Naive B cell (primary cell): ENCODE data around the gene UQCC3. TPM values are rescaled to one million over a fixed set of nuclear protein-coding genes. Genes with fewer than 3 reads are reported as not detected.
A peak's percentile ranks its signal among the peaks of the same experiment; 100 is the strongest.

Experiments
- ATAC-seq, 2 donors: fragments of 150-1000 bp; cut with Tn5 transposase; 2 replicates each; pipeline ENCODE4 v1.10.0; 2021; ENCODE audit warnings: low read depth in 2 of 2, mild to moderate bottlenecking in 2 of 2, moderate library complexity in 2 of 2
- DNase-seq: peaks from one replicate; pipeline ENCODE4 v3.0.0; 2022
- H3K27ac Mint-ChIP-seq, 6 donors: one replicate each; pipeline ENCODE4 v1.8.0; 2020 to 2022; ENCODE audit warnings: mild to moderate bottlenecking in 6 of 6, mixed read lengths in 6 of 6, moderate library complexity in 5 of 6, inconsistent platforms in 2 of 6
- H3K27me3 Mint-ChIP-seq, 3 donors: one replicate each; pipeline ENCODE4 v1.8.0; 2021 to 2022; ENCODE audit warnings: mixed read lengths in 3 of 3, mild to moderate bottlenecking in 1 of 3
- H3K36me3 Mint-ChIP-seq, 2 donors: one replicate each; pipeline ENCODE4 v1.8.0; 2020 to 2022; ENCODE audit warnings: mixed read lengths in 2 of 2, inconsistent platforms in 1 of 2, mild to moderate bottlenecking in 1 of 2
- H3K4me1 Mint-ChIP-seq, 3 donors: one replicate each; pipeline ENCODE4 v1.8.0; 2020 to 2022; ENCODE audit warnings: mixed read lengths in 3 of 3, inconsistent platforms in 1 of 3, mild to moderate bottlenecking in 1 of 3, moderate library complexity in 1 of 3
- H3K4me3 Mint-ChIP-seq, 8 donors: one replicate each; pipeline ENCODE4 v1.8.0; 2020 to 2022; ENCODE audit warnings: mild to moderate bottlenecking in 8 of 8, mixed read lengths in 8 of 8, moderate library complexity in 8 of 8, inconsistent platforms in 2 of 8
- H3K9me3 Mint-ChIP-seq, 7 donors: one replicate each; pipeline ENCODE4 v1.8.0; 2020 to 2022; ENCODE audit warnings: mixed read lengths in 7 of 7, mild to moderate bottlenecking in 5 of 7, inconsistent platforms in 2 of 7, moderate library complexity in 1 of 7
- polyA plus RNA-seq, 6 donors: library from polyadenylated mRNA; unstranded; fragments of 300-500 nt; fragmentation: Illumina TruSeq; gene quantifications; one replicate each; pipeline ENCODE4 v1.2.3, GENCODE V29; 2021; ENCODE audit warnings: low read depth in 6 of 6

The UQCC3 gene, protein sequence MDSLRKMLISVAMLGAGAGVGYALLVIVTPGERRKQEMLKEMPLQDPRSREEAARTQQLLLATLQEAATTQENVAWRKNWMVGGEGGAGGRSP
- polyA plus RNA-seq, result 10 to 100 TPM in 5 of 6 donors, 1 to 10 TPM in 1; 7.7 to 11.4 (median 10.4) TPM

DNA sequence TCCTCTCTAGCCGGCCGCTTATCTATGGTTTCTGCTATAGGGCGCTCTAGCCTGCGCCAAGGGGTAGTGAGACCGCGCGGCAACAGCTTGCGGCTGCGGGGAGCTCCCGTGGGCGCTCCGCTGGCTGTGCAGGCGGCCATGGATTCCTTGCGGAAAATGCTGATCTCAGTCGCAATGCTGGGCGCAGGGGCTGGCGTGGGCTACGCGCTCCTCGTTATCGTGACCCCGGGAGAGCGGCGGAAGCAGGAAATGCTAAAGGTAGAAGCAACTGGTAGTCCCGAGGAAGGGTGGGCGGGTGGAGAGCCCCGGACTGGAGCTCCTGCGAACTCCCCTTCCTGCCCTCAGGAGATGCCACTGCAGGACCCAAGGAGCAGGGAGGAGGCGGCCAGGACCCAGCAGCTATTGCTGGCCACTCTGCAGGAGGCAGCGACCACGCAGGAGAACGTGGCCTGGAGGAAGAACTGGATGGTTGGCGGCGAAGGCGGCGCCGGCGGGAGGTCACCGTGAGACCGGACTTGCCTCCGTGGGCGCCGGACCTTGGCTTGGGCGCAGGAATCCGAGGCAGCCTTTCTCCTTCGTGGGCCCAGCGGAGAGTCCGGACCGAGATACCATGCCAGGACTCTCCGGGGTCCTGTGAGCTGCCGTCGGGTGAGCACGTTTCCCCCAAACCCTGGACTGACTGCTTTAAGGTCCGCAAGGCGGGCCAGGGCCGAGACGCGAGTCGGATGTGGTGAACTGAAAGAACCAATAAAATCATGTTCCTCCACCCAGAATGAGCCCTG, at the start of gene UQCC3, which contains the start of gene LBHD1:
Gene UQCC3 (plus strand): TSS at position 66 of the 782 bp plus-strand sequence. CDS start 73 bp downstream, at position 139.
Gene LBHD1 (minus strand): TSS at position 660 of the 782 bp plus-strand sequence. CDS start 2,236 bp downstream, outside the sequence.
- peaks cover 19 to 72% (median 47%) of the 10 kb centered on the region in 3 donors for H3K4me1 Mint-ChIP-seq
- H3K4me3 Mint-ChIP-seq, result peak within 1 kb of the TSS; percentile 99 to 100 (median 100)
- ATAC-seq (peak; percentile 83), DNase-seq (peak; percentile 69)
- no peaks in the 10 kb centered on the region for H3K27me3 Mint-ChIP-seq
- peaks cover 0 to 13% of the 10 kb centered on the region in 2 donors for H3K36me3 Mint-ChIP-seq
- H3K9me3 Mint-ChIP-seq, result no peaks in the 10 kb centered on the region
- peak within 1 kb of the TSS; percentile 93 to 99 (median 96) for H3K27ac Mint-ChIP-seq

DNA sequence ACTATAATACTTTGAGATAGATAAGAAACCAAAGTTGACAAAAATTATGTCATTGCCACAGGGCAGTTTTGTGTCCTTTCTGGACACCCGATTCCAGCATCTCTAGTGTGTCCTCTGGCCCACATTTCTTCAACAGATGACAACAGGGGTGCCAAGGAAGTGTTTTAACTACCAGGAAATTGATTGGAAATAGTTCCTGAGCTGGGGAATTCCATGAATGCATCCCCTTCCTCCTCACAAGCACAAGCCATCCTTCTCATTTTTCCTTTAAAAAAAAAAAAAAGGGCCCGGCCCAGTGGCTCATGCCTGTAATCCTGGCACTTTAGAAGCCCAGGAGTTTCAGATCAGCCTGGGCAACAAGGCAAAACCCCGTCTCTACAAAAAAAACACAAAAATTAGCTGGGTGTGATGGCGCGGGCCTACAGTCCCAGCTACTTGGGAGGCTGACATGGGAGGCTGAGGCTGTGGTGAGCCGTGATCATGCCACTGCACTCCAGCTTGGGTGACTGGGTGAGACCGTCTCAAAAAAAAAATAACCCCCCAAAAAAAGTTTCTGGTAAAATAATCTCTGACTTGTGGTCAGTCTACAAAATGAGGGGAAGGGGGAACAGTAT, 48.9 kb upstream of the UQCC3 start:
- no peak for ATAC-seq
- no peaks in the 10 kb centered on the region for H3K27me3 Mint-ChIP-seq
- peak overlapping the region; percentile 97 to 100 (median 98) for H3K27ac Mint-ChIP-seq
- H3K9me3 Mint-ChIP-seq, result no peaks in the 10 kb centered on the region
- H3K4me3 Mint-ChIP-seq, result peak overlapping the region in 7 of 8 donors; percentile 91 to 97 (median 92)
- H3K36me3 Mint-ChIP-seq, result peaks cover 0 to 25% of the 10 kb centered on the region in 2 donors
- no peak for DNase-seq
- H3K4me1 Mint-ChIP-seq, result peaks cover 19 to 31% (median 20%) of the 10 kb centered on the region in 3 donors

DNA sequence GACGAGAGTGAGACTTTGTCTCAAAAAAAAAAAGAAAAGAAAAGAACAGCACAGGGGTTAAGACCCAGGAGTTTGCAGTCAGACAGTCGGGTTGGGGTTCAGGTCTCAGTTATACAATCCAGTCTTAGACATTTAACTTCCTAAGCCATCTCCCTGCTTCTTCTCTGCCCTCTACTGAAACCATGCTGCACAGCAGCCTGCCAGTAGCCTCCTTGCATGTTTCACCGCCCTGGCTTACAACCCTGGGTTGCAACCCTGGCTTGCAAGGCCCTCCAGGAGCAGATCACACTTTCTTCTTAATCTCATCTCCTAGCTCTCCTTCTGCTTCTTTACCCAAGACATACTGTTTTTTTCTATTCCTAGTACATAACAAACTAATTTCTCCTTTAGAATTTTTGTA, 43.8 kb upstream of the UQCC3 start:
- DNase-seq, result no peak
- peaks cover 0 to 8% (median 7%) of the 10 kb centered on the region in 3 donors for H3K4me1 Mint-ChIP-seq
- no peak overlapping the region for H3K4me3 Mint-ChIP-seq
- no peaks in the 10 kb centered on the region for H3K27me3 Mint-ChIP-seq
- no peak for ATAC-seq
- no peaks in the 10 kb centered on the region for H3K9me3 Mint-ChIP-seq
- peaks cover 12 to 42% of the 10 kb centered on the region in 2 donors for H3K36me3 Mint-ChIP-seq
- peak overlapping the region in 2 of 6 donors; percentile 22 to 26 for H3K27ac Mint-ChIP-seq

DNA sequence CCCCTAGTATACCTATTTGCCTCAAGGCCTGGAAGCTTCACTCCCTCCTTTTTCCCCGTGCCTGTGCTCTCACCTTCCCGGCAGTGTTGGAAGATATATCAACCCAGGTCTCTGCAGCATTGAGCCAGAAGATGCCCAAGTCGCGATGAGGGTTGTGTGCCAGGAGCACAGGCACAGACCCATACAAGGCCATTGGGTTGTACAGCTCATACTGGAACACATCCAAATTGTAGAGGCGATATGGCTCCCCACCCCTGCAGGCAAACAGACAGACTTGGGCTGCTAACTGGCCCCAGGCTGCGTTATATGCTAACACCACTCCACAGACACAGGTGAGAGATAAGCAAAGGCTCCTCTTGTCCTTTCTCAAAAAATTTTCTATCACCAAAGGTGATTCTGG, 39.0 kb upstream of the UQCC3 start:
- Mint-ChIP-seq H3K9me3 (no peaks in the 10 kb centered on the region), H3K27me3 (no peaks in the 10 kb centered on the region), H3K4me3 (peak overlapping the region in 1 of 8 donors; percentile 33), H3K27ac (peak overlapping the region in 2 of 6 donors; percentile 46 to 72), H3K36me3 (peaks cover 20 to 25% of the 10 kb centered on the region in 2 donors), H3K4me1 (peaks cover 1 to 18% (median 15%) of the 10 kb centered on the region in 3 donors)
- ATAC-seq, result no peak
- no peak for DNase-seq

DNA sequence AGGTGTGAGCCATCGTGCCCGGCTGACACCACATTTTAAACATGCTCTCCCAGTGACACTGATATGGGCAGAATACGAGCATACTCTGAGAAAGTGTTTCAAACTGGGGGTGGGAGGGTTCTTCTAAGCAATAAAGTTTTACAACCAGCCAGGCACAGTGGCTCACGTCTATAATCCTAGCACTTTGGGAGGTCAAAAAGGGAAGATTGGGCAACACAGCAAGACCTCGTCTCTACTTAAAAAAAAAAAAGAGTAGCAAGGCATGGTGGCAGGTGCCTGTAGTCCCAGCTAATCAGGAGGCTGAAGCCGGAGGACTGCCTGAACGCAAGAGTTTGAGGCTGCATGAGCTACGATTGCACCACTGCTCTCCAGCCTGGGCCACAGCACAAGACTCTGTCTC, 27.3 kb upstream of the UQCC3 start:
- Mint-ChIP-seq H3K27me3 (no peaks in the 10 kb centered on the region), H3K4me3 (peak overlapping the region in 6 of 8 donors; percentile 26 to 93 (median 62)), H3K27ac (peak overlapping the region in 2 of 6 donors; percentile 49 to 93), H3K4me1 (peaks cover 21 to 46% (median 31%) of the 10 kb centered on the region in 3 donors), H3K9me3 (no peaks in the 10 kb centered on the region), H3K36me3 (peaks cover 0 to 6% of the 10 kb centered on the region in 2 donors)
- ATAC-seq (no peak), DNase-seq (no peak)

DNA sequence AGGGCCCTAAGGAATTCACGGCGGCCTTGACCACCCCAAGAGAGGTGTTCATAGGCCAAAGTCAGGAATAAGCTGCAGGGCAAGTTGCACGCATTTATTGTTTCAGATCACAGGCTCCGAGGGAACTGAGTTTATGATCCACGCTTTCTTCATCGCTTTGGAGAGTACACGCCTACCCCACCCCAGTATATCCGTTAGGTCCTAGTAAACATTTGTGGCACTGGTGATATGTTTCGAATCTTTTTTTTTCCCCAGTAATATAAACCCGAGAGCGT, 25.9 kb upstream of the UQCC3 start:
- peaks cover 16 to 34% (median 28%) of the 10 kb centered on the region in 3 donors for H3K4me1 Mint-ChIP-seq
- ATAC-seq, result no peak
- no peaks in the 10 kb centered on the region for H3K27me3 Mint-ChIP-seq
- peak overlapping the region; percentile 63 to 97 (median 94) for H3K27ac Mint-ChIP-seq
- no peak for DNase-seq
- H3K9me3 Mint-ChIP-seq, result no peaks in the 10 kb centered on the region
- no peaks in the 10 kb centered on the region for H3K36me3 Mint-ChIP-seq
- H3K4me3 Mint-ChIP-seq, result peak overlapping the region; percentile 77 to 97 (median 94)

DNA sequence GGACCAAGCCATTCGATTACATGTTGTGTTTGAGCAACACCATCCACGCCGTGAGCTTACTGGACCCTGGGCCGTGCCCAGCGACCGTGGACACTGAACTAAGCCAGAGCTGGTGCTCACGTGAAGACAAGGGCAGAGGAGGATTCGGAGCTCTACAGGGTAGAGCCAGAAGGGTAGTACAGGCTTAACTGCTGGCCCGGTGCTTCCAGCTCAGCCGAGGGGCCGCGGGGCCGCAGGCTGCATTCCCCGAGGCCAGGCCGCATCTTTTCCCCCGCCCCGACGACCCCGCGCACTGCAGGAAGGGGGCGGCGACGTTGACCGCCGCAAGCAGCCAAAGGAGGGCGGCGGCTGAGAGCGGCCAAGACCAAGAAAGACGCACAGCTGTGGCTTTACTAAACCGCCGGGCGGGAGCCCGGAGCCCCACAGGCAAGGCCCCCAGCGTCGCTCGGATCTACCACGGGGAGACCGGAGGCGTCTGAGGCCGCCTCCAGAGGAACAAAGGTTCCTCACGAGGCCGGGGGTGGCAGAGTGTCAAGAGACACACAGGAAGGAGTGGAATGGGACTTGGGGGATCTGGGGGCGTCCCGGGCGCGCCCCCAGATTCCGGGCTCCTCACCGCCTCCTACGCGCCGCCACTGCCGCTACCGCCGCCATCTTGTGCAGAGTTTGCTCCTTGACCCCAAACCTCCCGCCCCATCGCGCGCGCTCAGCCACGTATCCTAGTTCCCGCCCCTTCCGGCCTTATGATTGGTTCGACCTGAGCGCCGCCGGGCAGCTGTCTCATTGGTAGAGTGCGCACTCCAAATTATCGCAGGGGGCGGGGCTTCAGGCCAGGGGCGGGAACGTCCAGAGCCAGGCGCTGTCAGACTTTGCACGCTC, 25.3 kb upstream of the UQCC3 start, which contains the start of gene GANAB:
Gene GANAB (minus strand): TSS at position 668 of the 879 bp plus-strand sequence. CDS start 14 bp downstream, at position 654.
- Mint-ChIP-seq H3K36me3 (no peaks in the 10 kb centered on the region), H3K27ac (peak within 1 kb of the TSS; percentile 89 to 98 (median 95)), H3K9me3 (no peaks in the 10 kb centered on the region), H3K4me1 (peaks cover 12 to 31% (median 28%) of the 10 kb centered on the region in 3 donors), H3K27me3 (no peaks in the 10 kb centered on the region), H3K4me3 (peak within 1 kb of the TSS; percentile 77 to 97 (median 94))
- peak; percentile 99 for ATAC-seq
- peak; percentile 97 for DNase-seq

DNA sequence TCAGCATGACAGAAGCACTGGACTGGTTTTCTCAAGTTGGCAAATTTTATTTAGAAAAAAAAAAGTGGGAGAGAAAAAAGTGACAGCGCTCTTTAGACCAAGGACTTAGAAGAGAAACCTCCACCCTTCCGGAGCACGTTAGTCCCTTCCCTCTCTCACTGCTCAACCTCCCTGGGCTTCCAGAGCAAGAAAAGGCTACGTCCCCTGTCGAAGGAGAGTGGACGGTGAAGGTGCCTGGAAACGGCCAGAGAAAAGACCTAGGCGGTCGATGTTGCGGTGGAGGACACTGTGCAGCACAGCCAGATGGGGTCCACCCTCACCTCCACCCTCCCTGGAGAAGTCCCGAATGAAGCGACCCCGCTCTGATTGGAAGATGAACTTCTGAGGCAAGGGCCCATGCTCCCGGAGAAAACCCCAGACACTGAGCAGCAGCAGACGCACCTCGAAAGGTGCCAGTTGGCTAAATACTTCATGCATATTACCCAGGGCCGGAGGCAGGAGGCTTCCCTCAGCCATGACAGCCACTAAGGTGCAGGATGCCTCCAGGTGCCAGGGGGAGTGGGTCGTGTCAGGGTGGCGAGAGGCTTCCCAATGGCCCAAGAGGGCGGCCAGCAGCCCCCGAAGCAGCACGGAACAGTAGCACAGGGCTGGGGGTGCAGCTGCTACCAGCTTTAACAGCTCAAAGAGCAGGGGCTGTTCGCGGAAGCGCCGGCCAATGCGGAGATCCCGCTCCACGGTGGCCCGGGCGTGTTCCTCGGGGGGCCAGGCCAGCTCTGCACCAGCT, 24.5 kb upstream of the UQCC3 start:
- Mint-ChIP-seq H3K9me3 (no peaks in the 10 kb centered on the region), H3K36me3 (no peaks in the 10 kb centered on the region), H3K4me3 (peak overlapping the region; percentile 77 to 97 (median 94)), H3K27me3 (no peaks in the 10 kb centered on the region), H3K27ac (peak overlapping the region in 5 of 6 donors; percentile 89 to 98 (median 93)), H3K4me1 (peaks cover 12 to 33% (median 31%) of the 10 kb centered on the region in 3 donors)
- DNase-seq (no peak), ATAC-seq (no peak)

DNA sequence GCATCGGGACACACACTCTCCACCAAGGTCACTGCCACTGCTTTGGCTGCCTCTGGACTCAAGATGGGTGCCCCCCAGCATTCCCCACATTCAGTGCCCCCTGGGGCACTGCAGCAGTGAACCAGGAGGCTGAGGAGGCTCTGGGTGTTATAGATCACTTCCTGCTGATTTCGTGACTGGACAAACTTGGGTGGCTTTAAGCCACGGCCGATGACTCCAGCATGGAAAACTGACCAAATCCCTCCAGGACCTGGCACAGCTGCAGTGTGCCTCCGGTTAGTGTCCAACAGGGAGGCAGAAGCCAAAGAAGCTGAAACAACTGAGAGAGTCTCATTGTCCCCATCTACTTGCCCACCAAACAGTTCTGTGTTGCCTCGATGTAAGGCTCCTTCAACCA, 23.9 kb upstream of the UQCC3 start:
- no peaks in the 10 kb centered on the region for H3K27me3 Mint-ChIP-seq
- H3K27ac Mint-ChIP-seq, result no peak overlapping the region
- ATAC-seq (no peak), DNase-seq (no peak)
- no peaks in the 10 kb centered on the region for H3K36me3 Mint-ChIP-seq
- peak overlapping the region in 2 of 8 donors; percentile 16 to 25 for H3K4me3 Mint-ChIP-seq
- H3K4me1 Mint-ChIP-seq, result peaks cover 17 to 39% (median 37%) of the 10 kb centered on the region in 3 donors
- no peaks in the 10 kb centered on the region for H3K9me3 Mint-ChIP-seq

DNA sequence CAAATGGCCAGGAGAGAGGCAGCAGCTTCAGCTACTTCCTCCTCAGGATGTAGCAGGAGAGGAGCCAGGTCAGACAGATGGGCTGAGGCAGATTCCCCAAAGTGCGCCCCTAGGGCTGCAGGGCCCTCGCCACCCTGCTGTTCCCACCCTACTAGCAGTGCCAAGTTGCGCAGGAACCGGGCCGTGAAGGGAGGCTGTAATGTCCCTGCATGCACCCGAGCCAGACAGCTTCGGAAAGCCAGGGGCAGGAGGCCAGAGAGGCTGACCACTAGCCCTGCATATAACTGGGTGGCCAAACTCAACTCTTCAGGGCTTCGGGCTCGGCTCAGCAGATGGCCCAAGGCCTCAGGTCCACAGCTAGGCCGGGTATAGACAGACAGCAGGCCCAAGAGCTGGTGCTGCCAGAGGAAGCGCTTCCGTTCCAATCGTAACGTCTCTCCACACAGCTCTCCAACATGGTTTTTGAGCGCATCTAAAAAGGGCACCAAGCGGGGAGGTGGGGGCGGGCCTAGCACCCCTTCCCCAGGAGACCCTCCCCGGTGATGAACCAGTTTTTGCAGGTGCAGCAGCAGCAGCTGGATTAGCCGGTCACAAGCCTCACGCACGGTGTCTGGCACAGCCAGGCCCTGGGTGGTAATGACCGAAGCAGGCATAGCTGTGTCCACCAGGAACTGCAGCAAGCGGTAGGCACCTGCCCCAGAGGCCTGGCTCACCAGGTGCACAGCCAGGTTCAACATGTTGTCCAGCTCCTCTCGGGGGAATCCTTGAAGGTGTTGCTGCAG, 23.1 kb upstream of the UQCC3 start:
- DNase-seq, result no peak
- peaks cover 19 to 44% (median 42%) of the 10 kb centered on the region in 3 donors for H3K4me1 Mint-ChIP-seq
- H3K4me3 Mint-ChIP-seq, result peak overlapping the region in 2 of 8 donors; percentile 19 to 52
- no peaks in the 10 kb centered on the region for H3K27me3 Mint-ChIP-seq
- H3K27ac Mint-ChIP-seq, result peak overlapping the region in 1 of 6 donors; percentile 85
- H3K9me3 Mint-ChIP-seq, result peaks cover 0 to under 1% (median 0%) of the 10 kb centered on the region in 7 donors
- no peak for ATAC-seq
- H3K36me3 Mint-ChIP-seq, result no peaks in the 10 kb centered on the region

DNA sequence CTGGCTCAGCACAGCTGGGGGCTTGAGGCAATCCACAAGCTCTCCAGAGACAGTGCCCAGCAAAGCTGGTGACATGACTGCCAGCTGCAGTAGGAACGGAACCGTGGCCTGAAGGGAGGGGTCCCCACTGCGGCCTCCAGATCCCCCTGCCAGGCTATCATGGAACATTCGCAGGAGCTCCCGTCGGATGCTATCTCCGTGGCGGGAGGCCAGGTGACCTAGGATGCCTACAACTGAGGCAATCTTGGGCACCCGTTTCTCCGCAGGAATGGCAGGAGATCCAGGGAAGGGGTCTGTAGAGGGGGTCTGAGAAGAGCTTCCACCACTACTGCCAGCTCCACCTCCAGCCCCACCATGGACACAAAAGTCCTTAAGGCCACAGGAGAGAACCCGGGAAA, 22.5 kb upstream of the UQCC3 start:
- Mint-ChIP-seq H3K9me3 (peaks cover 0 to 4% (median 0%) of the 10 kb centered on the region in 7 donors), H3K36me3 (no peaks in the 10 kb centered on the region), H3K27me3 (no peaks in the 10 kb centered on the region), H3K4me3 (peak overlapping the region in 1 of 8 donors; percentile 45), H3K4me1 (peaks cover 22 to 46% (median 45%) of the 10 kb centered on the region in 3 donors), H3K27ac (no peak overlapping the region)
- no peak for ATAC-seq
- DNase-seq, result no peak
